Measurements from ENCODE around the gene VPS37C.

Gene VPS37C

DNA sequence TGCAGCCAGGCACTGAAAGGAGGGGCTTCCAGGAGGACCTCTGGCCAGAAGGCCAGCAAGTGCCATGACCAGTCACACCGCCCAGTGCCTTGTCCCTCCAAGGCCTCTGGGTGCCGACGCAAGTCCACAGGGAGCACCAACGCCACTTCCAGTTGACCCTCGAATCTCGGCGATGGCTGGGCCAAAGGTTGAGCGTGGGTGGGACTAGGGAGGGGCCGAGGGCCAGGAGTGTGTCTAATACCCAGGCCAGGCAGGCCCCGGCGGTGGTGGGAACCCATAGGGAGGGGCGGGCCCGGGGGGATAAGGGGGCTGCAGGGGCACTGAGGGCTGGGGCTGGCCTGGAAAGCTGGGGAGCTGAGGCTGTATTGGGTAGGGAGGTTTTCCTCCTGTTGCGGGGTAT, 29.6 kb downstream of the VPS37C start:
- no peak for DNase-seq

DNA sequence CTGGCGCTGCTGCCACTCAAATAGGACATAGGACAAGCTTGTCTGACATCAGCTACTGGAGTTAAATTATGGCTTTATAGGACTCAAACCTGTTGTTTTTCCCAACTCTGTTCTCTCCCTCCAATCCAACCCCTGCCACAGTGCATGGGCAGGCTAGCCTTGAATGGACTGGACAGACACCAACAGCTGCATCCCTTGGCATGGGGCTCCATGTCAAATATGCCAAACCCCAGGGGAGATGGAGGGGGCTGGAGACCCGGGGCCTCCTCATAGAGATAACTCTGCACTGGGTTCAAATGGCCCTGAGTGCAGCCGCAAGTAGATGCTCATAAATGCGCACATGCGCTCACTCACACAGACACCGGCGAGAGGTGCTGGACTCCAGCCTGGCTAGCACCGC, 30.0 kb downstream of the VPS37C start:
- DNase-seq: no peak

DNA sequence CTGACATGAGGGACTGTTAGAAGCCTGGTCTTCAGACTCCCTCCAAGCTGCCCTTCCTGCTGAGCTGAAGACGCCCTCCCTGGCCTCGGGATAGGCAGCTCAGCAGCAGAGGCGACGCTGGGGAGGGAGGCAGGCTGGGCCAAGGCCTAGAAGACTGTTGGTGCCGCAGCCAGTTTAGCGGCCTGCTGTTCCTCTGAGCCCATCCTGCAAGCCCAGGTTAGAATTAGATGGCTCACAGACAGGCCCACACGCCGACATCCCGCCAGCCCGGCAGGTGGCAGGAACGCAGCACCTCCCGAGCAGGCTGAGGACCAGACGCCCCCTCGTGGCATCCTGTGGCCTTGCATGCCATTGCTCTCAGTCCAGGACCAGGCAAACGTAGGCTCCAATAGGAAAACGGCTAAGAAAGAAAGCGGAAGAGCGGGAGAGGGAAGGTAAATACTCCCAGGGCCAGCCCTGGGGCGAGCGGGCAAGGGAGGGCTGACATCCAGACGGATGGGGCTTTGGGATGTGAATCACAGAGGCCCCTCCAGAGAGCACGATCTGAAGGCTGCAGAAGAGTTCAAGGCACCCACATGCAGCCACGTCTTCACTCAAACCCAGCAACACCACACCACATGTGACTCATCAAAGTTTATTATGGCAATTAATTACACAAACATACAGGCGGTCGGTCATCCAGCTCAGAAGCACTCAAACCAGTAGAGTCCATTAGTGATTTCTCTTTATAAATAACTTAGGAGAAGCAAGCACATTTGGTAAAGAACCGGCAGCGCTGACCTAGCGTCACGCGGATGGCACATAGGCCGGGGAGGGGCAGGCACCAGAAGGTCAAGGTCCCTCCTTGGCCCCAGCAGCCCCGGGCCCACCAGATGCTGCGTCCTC, 31.3 kb downstream of the VPS37C start:
- DNase-seq: no peak

DNA sequence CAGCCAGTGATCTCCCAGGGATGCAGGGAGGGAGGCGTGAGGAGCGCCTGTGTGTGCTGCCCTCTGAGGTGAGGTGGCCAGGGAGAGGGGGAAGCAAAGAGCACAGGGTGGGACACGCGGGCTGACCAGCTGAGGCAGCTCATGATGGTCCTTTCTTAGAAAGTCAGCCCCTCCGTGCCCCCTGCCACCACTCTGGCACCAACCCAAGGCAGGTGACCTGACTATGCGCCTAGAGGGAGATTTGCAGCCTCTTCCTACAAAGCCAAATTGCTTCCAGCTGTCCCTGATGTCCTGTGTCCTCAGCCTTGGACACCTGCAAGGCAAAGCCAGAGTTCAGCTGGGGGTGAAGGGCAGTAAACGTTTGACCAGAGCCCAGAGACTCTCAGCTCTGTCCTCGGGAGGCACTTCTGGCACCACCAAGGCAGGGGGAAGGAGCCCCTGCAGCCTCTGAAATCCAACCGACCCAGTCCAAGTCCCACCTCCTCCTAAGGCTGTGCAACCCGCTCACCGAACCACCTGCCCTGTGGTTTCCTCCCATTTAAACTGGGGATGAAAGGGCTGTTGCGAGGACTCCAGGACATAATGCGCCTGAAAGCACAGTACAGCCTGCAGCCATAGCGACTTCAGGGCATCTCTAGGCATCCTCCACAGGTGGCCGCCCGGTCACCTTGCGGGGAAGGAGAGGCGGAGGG, 32.1 kb downstream of the VPS37C start:
- DNase-seq: no peak

DNA sequence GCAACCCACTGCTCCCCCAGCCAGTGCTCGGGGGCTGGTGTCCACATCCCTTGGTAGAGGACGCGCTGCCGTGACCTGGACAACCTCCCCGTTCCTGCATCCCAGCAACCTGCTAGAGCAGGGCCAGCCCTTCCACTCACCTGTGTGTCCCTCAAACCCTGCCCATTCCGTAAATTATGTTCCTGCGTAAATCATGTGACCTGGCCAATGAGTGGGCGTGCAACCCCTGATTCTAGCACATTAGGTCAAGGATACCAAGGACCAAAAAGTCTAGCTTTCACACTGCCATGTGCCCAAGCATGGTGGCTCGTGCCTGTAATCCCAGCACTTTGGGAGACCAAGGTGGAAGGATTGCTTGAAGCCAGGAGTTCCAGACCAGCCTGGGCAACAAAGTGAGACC, 33.2 kb downstream of the VPS37C start:
- DNase-seq: no peak

DNA sequence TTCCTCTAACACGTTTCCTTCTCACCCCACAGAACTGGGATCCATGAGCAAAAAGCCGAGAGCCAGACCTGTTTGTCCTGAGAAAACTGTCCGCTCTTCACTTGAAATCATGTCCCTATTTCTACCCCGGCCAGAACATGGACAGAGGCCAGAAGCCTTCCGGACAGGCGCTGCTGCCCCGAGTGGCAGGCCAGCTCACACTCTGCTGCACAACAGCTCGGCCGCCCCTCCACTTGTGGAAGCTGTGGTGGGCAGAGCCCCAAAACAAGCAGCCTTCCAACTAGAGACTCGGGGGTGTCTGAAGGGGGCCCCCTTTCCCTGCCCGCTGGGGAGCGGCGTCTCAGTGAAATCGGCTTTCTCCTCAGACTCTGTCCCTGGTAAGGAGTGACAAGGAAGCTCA, 35.0 kb downstream of the VPS37C start:
- no peak for DNase-seq

DNA sequence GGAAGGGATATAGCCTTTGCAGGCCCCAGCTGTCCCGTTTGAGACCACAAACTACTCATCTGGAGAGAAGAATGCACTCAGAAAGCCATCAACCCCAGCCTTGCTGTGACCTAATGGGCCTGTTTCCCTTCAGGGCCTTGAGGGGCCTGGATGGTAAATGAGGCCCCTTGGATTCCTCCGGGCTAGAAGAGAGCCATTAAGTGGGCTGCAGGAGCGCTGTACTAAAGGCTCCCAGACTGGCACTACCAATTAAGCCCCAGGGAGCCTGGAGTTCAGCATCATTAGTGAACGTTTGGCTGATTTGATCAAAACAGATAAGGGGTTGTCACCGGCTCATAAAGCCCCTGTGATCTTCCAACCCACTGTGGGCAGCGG, 35.9 kb downstream of the VPS37C start:
- no peak for DNase-seq

DNA sequence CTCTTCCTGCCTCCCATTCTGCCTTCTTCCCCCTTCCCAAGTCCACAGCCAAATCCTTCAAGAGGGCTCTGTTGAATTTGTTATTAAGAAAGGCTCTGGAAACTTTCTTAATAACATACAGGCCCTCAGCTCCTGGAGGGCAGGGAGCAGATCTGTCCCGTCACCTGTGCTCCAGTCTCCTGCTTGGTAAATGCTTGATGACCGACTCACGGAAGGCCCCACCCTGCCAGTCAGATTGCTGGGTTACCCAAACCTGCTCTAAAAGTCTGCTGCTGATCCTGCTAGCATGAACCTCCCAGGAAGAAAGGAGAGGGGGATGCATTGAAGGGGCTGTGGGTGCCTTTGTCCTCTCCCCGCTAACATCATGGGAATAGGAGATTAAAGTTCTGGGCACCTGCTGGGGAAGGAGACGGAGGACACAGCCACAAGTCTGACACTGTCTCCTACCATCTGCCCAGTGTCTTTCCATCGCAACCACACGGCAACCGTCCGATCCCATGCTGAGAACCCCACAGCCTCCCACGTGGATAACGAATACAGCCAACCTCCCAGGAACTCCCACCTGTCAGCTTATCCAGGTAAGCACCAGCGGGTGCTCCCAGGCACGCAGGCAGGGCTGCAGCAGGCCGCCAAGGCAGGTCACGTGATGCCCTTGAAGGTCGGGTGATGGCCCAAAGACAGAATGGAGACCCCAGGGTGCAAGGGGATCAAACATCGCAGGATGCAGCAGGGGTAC, 36.5 kb downstream of the VPS37C start:
- no peak for DNase-seq

DNA sequence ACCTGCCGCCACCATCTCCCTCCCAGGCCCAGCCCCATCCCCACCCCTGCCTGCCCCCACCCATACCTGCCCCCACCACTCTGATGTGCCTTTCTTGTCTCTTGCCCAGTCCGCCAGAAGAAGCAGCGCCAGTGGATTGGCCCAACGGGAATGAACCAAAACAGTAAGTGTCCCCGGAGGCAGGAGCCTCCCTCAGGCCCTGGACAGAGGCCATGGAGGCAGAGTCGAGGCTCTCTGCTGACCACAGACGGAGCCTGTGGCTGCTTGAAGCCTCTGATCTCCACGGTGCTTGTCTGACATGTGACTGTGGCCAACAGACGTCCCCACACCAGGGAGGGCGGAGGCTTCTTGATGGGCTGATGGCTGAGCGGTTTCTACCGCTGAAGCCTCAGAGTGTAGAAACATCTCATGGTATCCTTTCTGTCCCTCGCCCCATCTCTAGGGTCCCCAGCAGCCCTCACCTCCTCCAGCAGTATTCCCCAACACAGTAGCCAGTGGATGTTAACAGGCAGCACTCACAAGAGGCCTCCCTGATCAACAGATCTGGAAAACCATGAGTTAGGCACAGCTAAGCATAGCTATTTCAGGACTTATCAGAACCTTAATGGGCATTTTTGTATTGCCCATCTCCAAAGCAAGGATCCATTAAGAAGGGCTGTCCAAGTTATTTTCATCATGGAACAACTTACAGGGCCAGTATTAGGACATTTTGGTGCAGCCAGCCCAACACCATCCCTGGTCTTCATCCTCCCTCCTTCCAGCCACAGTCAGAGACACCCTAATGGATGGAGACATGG, 37.3 kb downstream of the VPS37C start:
- no peak for DNase-seq

DNA sequence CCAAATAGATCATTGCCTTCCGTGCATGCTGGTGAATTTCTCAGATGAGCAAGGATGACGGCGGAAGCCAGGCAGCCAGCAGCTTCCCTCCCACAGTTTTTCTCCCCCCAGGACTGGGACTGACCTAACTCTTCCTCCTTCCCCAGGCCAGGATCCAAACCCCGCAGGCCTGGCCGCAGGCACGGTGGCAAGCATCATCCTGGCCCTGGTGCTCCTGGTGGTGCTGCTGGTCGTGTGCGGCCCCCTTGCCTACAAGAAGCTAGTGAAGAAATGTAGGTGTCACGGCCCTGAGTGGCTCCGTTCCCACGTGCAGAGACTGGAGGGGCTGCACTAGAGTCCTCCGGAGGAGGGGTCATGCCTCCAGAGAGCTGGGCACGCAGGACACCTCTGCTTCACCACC, 38.5 kb downstream of the VPS37C start:
- no peak for DNase-seq

DNA sequence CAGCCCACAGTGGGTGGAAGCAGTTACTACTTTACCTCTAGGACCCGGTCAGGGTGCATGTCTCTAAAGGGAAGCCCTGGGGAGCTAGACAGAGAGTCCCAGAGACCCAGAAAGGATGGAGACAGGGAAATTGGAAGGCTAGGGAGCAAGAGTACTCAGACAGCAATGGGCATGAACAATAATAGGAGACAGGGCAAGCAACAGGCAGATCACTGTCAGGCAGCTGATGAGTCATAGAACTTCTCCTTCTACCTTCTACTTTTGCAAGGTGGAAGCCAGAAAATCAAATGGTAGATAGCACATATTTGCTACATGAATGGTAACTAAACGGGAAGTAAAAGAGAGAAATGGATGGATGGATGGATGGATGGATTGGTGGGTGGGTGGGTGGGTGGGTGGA, 39.3 kb downstream of the VPS37C start:
- DNase-seq: no peak

DNA sequence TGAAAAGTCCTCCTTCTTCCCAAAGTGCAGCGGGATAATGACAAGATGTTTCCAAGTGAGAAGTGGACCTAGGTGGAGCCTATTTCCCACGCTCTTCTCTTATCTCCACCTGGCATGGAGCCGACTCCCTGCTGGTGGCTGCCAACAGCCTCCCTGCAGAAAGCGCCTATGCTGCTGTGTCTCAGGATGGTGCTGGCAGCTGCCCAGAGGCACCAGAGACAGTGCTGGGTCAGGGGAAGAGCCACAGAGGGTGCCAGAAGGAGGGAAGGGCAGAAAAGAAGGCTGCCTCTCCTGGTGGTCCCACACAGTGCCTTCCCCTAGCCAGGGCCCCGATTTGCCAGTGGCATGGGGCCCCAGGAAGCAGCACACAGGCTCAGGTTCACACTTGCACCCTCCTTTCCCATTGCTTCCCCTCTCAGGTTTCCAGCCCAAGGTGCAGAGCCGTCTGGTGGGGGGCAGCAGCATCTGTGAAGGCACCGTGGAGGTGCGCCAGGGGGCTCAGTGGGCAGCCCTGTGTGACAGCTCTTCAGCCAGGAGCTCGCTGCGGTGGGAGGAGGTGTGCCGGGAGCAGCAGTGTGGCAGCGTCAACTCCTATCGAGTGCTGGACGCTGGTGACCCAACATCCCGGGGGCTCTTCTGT, 39.9 kb downstream of the VPS37C start:
- DNase-seq: no peak

DNA sequence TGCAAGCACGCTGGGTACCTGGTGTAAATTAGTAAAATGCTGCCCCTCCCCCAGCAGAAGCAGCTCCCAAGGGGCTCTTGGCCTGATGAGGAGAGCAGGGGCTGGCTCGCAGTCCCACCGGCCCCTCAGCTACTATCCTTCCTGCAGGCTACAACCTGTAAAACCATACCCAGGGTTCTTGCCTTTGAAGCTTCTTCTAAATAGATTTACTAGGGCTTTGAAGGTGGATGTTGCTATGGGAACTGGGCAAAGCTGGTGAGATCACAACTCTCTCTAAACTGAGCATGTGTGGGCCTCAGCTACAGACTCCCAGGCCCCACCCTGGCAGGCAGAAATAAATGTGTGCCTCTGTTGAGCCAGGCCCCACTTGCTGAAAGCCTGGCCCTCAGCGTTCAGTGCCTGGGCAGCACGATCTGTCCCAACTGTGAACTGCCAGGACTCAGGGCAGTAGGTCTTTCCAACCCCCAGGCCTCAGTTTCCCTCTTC, 40.5 kb downstream of the VPS37C start:
- no peak for DNase-seq

DNA sequence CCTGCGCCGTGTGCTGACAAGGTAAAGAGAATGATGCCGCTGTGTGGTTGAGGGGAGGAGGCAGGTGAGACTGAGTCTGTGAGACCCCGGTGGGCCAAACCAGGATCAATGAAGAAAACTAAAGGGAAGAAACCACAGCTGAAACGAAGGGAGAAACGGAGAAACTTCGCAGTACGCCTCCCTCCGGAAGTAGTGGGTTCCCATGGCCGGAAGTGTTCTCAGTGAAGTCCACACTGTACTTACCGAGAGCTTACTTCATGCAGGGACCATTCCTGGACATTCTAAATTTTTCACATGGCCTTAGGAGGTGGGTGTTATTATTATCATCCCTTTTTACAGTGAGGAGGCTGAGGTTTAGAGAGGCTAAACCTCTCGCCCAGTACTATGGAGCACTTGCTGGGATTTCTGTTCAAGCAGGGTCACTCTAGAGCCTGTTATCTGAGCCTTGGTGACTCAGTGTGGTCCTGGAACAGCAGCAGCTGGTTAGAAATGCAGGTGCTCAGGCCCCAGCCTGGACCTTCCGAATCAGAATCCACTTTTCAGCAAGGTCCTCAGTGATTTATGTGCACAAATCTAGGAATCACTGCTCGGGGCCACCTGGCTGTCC, 41.0 kb downstream of the VPS37C start:
- DNase-seq: no peak

DNA sequence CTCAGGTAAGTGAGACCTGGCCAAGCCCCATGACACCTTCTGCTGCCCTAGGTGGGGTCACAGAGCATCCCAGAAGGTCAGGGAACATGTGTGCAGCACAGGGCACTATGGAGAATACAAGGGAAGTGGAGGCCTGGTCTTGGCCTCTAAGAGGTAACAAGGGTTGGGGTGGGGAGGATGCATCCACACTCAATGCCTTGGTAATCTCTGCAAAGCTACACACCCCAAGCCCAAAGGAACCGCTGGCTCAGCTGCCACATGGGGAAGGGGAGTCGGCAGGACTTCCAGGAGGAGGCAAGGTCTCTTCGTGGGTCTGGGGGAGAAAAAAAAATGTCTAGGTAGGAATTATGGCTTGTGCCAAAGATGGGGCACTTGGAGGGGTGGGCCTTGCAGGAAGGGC, 41.7 kb downstream of the VPS37C start:
- DNase-seq: no peak

DNA sequence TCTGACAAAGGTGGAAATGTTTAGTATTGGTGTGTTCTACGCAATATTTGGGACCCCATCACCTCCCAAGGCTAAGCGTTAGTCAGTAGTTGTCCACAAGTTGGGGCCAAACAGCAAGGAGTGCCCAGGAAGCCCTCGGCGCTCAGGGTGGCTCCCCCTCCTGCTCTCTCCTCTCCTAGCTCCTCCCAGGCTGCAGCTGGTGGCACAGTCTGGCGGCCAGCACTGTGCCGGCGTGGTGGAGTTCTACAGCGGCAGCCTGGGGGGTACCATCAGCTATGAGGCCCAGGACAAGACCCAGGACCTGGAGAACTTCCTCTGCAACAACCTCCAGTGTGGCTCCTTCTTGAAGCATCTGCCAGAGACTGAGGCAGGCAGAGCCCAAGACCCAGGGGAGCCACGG, 42.2 kb downstream of the VPS37C start:
- DNase-seq: no peak

DNA sequence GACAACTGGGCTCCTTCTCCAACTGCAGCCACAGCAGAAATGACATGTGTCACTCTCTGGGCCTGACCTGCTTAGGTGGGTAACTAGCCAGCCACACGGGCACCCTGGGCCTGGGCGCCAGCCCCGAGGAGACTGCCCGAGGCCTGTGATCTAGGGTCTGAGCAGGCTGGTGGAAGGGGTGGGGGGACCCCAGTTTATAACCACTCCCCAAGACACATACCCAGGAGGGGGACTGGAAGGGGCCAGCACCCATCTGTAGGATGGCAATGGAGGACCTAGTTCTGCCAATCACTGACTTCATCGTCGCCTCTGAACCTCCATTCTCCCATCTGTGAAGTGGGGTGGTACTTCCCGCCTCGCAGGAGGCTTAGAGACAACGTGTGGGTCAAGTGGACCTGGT, 42.8 kb downstream of the VPS37C start:
- no peak for DNase-seq

DNA sequence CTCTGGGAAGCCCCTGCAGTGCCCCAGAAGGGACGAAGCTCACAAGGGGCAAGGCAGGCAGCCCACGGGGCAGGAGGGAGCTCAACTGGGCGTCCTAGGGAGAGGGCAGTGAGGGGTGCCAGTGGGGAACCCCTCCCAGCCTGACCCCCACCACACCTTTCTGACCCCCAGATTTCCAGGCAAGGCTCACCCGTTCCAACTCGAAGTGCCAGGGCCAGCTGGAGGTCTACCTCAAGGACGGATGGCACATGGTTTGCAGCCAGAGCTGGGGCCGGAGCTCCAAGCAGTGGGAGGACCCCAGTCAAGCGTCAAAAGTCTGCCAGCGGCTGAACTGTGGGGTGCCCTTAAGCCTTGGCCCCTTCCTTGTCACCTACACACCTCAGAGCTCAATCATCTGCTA, 43.2 kb downstream of the VPS37C start:
- no peak for DNase-seq

DNA sequence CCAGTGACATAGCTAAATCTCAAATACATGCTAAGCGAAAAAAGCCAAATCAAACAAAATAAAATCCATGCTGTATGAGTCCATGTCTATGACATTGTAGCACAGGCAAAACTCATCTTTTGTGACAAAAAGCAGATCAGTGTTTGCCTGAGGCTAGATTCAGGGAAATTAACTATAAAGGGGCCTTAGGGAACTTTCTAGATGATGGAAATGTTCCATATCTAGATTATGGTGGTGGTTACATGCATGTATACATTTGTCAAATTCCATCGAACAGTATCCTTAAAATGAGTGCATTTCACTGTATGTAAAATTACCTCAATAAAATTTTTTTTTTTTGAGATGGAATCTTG, 44.1 kb downstream of the VPS37C start:
- no peak for DNase-seq

DNA sequence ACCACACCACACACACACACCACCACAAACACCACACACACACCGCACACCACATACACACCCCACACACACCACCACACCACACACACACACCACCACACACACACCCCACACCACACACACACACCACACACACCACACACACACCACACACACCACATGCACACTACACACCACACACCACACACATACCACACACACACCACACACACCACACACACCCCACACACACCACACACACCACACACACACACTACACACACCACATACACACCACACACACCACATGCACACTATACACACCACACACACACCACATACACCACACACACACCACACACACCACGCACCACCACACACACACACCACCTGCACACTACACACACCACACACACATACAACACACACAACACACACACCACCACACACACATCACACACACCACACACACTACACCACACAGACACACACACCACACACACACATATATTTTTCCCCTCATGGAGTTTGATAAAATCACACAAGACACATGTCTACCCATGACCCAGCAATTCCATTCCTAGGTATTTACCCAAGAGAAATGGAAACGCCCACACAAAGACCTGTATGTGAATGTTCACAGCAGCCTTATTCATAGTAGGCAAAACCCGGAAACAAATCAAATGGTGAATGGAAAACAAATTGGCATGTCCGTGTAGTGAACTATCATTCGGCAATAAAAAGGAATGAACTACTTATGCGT, 44.6 kb downstream of the VPS37C start:
- DNase-seq: no peak

DNA sequence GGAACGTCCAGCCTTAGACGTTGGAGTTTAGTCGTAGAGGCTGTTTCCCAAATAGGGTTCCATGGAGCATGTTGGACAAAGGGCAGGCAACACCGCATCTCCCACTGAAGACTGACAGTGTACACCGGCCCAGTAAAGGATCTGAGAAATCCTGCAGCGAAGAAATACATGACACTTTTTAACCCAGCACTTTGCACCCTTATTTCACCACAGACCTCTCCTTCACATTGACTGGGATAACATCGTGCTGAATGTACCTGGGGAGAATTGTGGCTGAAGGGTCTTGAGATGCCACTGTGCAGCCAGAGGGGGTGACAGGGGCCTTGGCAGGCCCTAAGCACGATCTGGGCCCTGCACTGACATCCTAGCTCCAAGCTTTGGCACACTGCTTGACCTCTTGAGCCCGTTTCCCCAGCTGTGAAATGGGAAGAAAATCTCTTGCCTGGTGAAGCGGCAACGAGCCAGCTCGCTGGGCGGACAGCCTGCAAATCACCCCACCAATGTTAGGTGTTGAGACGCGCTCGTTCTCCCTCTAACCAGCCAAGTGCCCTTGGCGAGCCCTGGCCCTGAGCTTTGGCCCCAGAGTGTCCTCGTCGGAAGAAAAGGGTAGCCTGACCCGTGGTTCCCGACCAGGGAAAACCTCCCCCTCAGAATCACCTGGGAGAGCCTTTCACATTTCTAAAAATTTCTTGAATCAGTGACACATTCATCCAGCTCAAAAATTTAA, 45.6 kb downstream of the VPS37C start:
- DNase-seq: no peak
